A549 (cell line): ENCODE data around the gene FBLN5. TPM values are rescaled to one million over a fixed set of nuclear protein-coding genes. Genes with fewer than 3 reads are reported as not detected.

ENCODE experiments used
- ATAC-seq, 2 experiments: fragments of 200-7000 bp in 1 of 2; fragments of >200 bp in 1 of 2; cut with Nextera tagmentation in 1 of 2; cut with Tn5 transposase in 1 of 2; 3 replicates each; pipeline versions ENCODE4 v1.8.0 to v1.9.1; 2018 to 2020; ENCODE audit warnings: mild to moderate bottlenecking in 1 of 2, moderate library complexity in 1 of 2
- CTCF ChIA-PET: fragments of 300-600 bp; sonication (Branson Sonifier 250); formaldehyde crosslinking; extraction: SDS; loops from one replicate; lab custom pipeline; 2021; ENCODE audit warnings: antibody characterized with exemption, inconsistent platforms; lab: Yijun Ruan, JAX
- POLR2A ChIA-PET: fragments of 350-600 bp; formaldehyde crosslinking; extraction: SDS; loops from one replicate; lab custom pipeline; 2021; ENCODE audit warnings: antibody characterized with exemption, inconsistent platforms; lab: Yijun Ruan, JAX
- DNase-seq, 2 experiments: peaks; one replicate each; pipeline versions ENCODE4 v3.0.0 to v3.0.0-alpha.2; 2011 to 2016; ENCODE audit warnings: low read depth in 1 of 2, low spot score in 1 of 2
- FAIRE-seq: peaks from 2 replicates; lab custom pipeline; 2011; peaks lifted over from hg19 to GRCh38; lab: Jason Lieb, UNC
- H3K27ac ChIP-seq, 2 experiments: fragments of >200 bp; sonication (Bioruptor Twin); formaldehyde crosslinking; 3 replicates each; pipeline ENCODE4 v1.5.1; 2016 to 2017
- H3K4me1 ChIP-seq: fragments of >200 bp; sonication (Bioruptor Twin); formaldehyde crosslinking; 3 replicates; pipeline ENCODE4 v1.6.1; 2016
- H3K4me2 ChIP-seq: fragments of >200 bp; sonication (Bioruptor Twin); formaldehyde crosslinking; 3 replicates; pipeline ENCODE4 v1.6.1; 2016
- H3K4me3 ChIP-seq: fragments of >200 bp; sonication (Bioruptor Twin); formaldehyde crosslinking; 3 replicates; pipeline ENCODE4 v1.5.1; 2016
- H3K9me3 ChIP-seq: fragments of >200 bp; sonication (Bioruptor Twin); formaldehyde crosslinking; 3 replicates; pipeline ENCODE4 v1.6.1; 2016
- BHLHE40 ChIP-seq: IDR thresholded peaks from 2 replicates; pipeline ENCODE4 v1.6.1; 2012; ENCODE audit warnings: low read depth, low read length, inconsistent platforms
- CBX8 ChIP-seq: fragments of 200-600 bp; sonication (generic); IDR thresholded peaks from 2 replicates; pipeline ENCODE4 v1.6.1; 2016
- EP300 ChIP-seq, 2 experiments: fragments of >200 bp; sonication (Bioruptor Twin); formaldehyde crosslinking; IDR thresholded peaks; 2 replicates in 1 of 2; 3 replicates in 1 of 2; pipeline ENCODE4 v1.6.1; 2016 to 2017
- ESRRA ChIP-seq: fragments of 150-350 bp; IDR thresholded peaks from 2 replicates; pipeline ENCODE4 v1.6.1; 2014; ENCODE audit warnings: mild to moderate bottlenecking, low read length, borderline replicate concordance
- FOSB ChIP-seq: fragments of 250-450 bp; sonication (Bioruptor Pico); IDR thresholded peaks from 2 replicates; pipeline ENCODE4 v1.5.0; 2020; ENCODE audit warnings: mild to moderate bottlenecking, moderate library complexity
- GATA3 ChIP-seq: IDR thresholded peaks from 2 replicates; pipeline ENCODE4 v1.6.1; 2012; ENCODE audit warnings: borderline replicate concordance
- HOXA7 ChIP-seq: fragments of 250-450 bp; sonication (Bioruptor Pico); IDR thresholded peaks from 2 replicates; pipeline ENCODE4 v1.5.0; 2020; ENCODE audit warnings: mild to moderate bottlenecking, moderate library complexity
- JUN ChIP-seq, 2 experiments: fragments of >200 bp; sonication (Bioruptor Twin); formaldehyde crosslinking; IDR thresholded peaks; 2 replicates in 1 of 2; 3 replicates in 1 of 2; pipeline ENCODE4 v1.6.1; 2016 to 2017
- JUNB ChIP-seq: fragments of >200 bp; sonication (Bioruptor Twin); formaldehyde crosslinking; IDR thresholded peaks from 2 replicates; pipeline ENCODE4 v1.6.1; 2016
- KDM5A ChIP-seq: fragments of 200-600 bp; sonication (generic); IDR thresholded peaks from 2 replicates; pipeline ENCODE4 v1.6.1; 2016; ENCODE audit warnings: antibody characterized with exemption, mild to moderate bottlenecking
- MAFK ChIP-seq: fragments of 450-650 bp; IDR thresholded peaks from 2 replicates; pipeline ENCODE4 v1.6.1; 2014; ENCODE audit not compliant: partially characterized antibody
- MYC ChIP-seq: IDR thresholded peaks from 2 replicates; pipeline ENCODE4 v1.6.1; 2012; ENCODE audit warnings: mild to moderate bottlenecking, inconsistent platforms, low read length, improper control_type of control experiment, borderline replicate concordance
- POLR2A ChIP-seq: IDR thresholded peaks from 2 replicates; pipeline ENCODE4 v1.6.1; 2012; ENCODE audit warnings: mild to moderate bottlenecking, low read length
- RAD21 ChIP-seq, 2 experiments: fragments of >200 bp in 1 of 2; sonication (Bioruptor Twin) in 1 of 2; formaldehyde crosslinking in 1 of 2; IDR thresholded peaks in 1 of 2; conservative IDR thresholded peaks in 1 of 2; 2 replicates in 1 of 2; 3 replicates in 1 of 2; pipeline ENCODE4 v1.6.1; 2012 to 2018; ENCODE audit warnings: inconsistent platforms in 1 of 2
- SREBF2 ChIP-seq: fragments of 450-650 bp; IDR thresholded peaks from 2 replicates; pipeline ENCODE4 v1.6.1; 2014; ENCODE audit warnings: mild to moderate bottlenecking, moderate library complexity
- ZC3H11A ChIP-seq: fragments of 450-650 bp; IDR thresholded peaks from 2 replicates; pipeline ENCODE4 v1.6.1; 2014; ENCODE audit warnings: antibody characterized with exemption, mild to moderate bottlenecking
- WGBS: methylation state at CpG from one replicate; pipeline ENCODE4 v1.1.6; 2017; ENCODE audit errors: missing lambda C conversion rate; 5-methylcytosine and 5-hydroxymethylcytosine counted together
- polyA plus RNA-seq, 4 experiments: library from polyadenylated mRNA; depleted of rRNA in 3 of 4; stranded (reverse); fragments of >200 nt; fragmentation: RNase III in 1 of 4; extraction: RNeasy Plus Mini Kit Qiagen cat#74134 plus additional on column Dnase treatment in 1 of 4; gene quantifications; 2 replicates in 3 of 4; 3 replicates in 1 of 4; pipeline ENCODE4 v1.2.3, GENCODE V29; 2011 to 2017
- TF ChIP-seq, protein P1 (sequence below): fragments of 200-600 bp; sonication (generic); IDR thresholded peaks from 2 replicates; pipeline ENCODE4 v1.6.1; 2016; ENCODE audit warnings: antibody characterized with exemption, mild to moderate bottlenecking, moderate library complexity
- TF ChIP-seq, protein P2 (sequence below): fragments of >200 bp; sonication (Bioruptor Twin); formaldehyde crosslinking; IDR thresholded peaks from 3 replicates; pipeline ENCODE4 v1.5.1; 2016

Gene FBLN5
- polyA plus RNA-seq, 2 of the 4 experiments (the other 2 are of a cell fraction): 0.88 to 1.3 TPM

DNA sequence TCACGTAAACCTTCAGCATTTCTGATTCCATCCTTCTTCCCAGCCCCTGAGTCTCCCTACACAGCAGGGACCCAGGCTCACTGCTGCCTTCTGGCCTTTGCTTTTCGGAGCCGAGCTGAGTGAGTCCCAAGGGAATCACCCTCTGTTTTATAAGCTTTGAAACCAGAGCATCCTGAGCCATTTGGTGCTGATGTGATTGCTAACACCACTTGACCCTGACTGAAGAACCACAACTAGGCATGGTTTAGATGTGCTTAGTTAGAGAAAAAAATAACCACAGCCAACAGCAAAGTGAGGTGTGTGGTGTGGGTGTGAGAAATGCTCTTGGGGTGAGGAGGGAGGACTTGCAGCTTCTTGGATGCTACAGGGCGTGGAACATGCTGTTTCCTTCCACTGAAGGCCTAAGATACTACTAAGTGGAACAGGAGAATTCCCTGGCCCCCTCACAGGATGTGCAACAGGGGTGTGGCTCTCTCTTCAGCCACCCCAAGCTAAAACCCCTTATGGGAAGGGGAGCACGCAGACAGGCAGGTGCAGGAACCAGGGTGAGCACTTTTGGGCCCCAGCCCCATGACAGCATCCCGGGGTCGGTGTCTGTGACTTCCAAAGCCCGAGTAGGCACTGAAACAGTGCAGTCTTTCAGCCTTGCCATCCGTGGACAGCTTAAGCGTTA lies 80.0 kb downstream of the FBLN5 start, which contains the start of gene TC2N:
TC2N (minus strand) TSS at position 221 of the 673 bp plus-strand sequence. CDS start 53,767 bp downstream, outside the sequence.
- Histone ChIP-seq H3K27ac (no peak within 1 kb of the TSS), H3K4me3 (no peak within 1 kb of the TSS), H3K4me2 (no peak within 1 kb of the TSS), H3K4me1 (peaks cover 32% of the 10 kb centered on the region), H3K9me3 (no peaks in the 10 kb centered on the region)
- CTCF ChIA-PET: interaction anchor here (0.6 to 1.1 kb wide), 2 partner anchors 9 to 60 kb away, joined by 3 read pairs; no protein-coding TSS in a partner anchor
- DNase-seq (no peak), FAIRE-seq (no peak), ATAC-seq (no peak)
- POLR2A ChIA-PET: no interaction called here
- WGBS: 80% methylated on average over 9 of the region's 10 CpGs
- TF ChIP-seq MAFK (no peak), EP300 (IDR thresholded peaks at IDR 0.05) (no peak), HOXA7 (CRISPR knock-in tag) (no peak), SREBF2 (no peak), ZC3H11A (no peak), BHLHE40 (no peak), KDM5A (no peak), ESRRA (no peak), FOSB (no peak), JUNB (no peak)
- TF ChIP-seq, protein P1, sequence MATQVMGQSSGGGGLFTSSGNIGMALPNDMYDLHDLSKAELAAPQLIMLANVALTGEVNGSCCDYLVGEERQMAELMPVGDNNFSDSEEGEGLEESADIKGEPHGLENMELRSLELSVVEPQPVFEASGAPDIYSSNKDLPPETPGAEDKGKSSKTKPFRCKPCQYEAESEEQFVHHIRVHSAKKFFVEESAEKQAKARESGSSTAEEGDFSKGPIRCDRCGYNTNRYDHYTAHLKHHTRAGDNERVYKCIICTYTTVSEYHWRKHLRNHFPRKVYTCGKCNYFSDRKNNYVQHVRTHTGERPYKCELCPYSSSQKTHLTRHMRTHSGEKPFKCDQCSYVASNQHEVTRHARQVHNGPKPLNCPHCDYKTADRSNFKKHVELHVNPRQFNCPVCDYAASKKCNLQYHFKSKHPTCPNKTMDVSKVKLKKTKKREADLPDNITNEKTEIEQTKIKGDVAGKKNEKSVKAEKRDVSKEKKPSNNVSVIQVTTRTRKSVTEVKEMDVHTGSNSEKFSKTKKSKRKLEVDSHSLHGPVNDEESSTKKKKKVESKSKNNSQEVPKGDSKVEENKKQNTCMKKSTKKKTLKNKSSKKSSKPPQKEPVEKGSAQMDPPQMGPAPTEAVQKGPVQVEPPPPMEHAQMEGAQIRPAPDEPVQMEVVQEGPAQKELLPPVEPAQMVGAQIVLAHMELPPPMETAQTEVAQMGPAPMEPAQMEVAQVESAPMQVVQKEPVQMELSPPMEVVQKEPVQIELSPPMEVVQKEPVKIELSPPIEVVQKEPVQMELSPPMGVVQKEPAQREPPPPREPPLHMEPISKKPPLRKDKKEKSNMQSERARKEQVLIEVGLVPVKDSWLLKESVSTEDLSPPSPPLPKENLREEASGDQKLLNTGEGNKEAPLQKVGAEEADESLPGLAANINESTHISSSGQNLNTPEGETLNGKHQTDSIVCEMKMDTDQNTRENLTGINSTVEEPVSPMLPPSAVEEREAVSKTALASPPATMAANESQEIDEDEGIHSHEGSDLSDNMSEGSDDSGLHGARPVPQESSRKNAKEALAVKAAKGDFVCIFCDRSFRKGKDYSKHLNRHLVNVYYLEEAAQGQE: no peak
- TF ChIP-seq, protein P2, sequence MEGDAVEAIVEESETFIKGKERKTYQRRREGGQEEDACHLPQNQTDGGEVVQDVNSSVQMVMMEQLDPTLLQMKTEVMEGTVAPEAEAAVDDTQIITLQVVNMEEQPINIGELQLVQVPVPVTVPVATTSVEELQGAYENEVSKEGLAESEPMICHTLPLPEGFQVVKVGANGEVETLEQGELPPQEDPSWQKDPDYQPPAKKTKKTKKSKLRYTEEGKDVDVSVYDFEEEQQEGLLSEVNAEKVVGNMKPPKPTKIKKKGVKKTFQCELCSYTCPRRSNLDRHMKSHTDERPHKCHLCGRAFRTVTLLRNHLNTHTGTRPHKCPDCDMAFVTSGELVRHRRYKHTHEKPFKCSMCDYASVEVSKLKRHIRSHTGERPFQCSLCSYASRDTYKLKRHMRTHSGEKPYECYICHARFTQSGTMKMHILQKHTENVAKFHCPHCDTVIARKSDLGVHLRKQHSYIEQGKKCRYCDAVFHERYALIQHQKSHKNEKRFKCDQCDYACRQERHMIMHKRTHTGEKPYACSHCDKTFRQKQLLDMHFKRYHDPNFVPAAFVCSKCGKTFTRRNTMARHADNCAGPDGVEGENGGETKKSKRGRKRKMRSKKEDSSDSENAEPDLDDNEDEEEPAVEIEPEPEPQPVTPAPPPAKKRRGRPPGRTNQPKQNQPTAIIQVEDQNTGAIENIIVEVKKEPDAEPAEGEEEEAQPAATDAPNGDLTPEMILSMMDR: no peak

DNA sequence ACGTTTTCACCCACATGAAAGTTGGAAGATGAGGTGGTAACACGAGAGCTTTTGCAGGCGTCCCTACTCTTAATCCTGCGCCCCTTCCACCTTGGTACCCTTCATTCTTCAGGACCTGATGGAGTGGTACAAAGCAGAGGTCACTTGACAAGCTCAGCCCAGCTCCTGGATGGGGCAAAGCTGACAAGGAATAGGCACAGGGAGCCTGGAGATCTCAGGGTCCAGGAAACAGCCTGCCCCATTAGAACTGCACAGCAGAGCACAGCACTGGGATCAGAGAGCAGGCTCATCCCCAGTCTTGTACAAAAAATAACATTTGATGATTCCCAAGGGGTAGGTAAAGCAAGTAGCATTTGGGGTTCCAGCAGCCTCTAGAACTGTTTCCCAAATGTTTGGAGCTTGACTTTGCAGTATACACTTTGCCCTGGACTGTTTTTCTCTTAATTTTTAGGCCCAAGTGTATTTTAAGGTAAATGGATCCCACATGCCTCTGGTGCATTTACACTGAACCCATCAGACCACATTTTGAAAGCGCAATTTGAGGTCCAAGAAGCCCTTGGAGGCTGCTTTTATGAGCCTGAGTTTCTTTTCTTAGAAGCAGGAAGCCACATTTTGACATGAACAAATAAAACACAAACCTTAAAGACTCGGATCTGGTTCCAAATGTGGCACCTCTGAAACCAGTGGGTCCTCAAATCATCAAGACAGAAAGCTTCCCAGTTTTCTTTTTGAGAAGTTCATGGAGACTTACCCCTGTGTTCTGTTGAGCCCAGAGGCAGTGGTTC lies 80.8 kb downstream of the FBLN5 start:
- TF ChIP-seq POLR2A: no peak
- DNase-seq (no peak), FAIRE-seq (no peak), ATAC-seq (no peak)
- no peak overlapping the region for H3K4me3 ChIP-seq
- H3K4me1 ChIP-seq: peaks cover 24% of the 10 kb centered on the region
- WGBS: 66% methylated on average over 6 of the region's 6 CpGs
- no peak overlapping the region for H3K4me2 ChIP-seq
- ChIA-PET CTCF (interaction anchor here (0.8 to 1.1 kb wide), 2 partner anchors 8 to 45 kb away, joined by 3 read pairs; no protein-coding TSS in a partner anchor), POLR2A (no interaction called here)
- H3K9me3 ChIP-seq: no peaks in the 10 kb centered on the region
- no peak overlapping the region for H3K27ac ChIP-seq

DNA sequence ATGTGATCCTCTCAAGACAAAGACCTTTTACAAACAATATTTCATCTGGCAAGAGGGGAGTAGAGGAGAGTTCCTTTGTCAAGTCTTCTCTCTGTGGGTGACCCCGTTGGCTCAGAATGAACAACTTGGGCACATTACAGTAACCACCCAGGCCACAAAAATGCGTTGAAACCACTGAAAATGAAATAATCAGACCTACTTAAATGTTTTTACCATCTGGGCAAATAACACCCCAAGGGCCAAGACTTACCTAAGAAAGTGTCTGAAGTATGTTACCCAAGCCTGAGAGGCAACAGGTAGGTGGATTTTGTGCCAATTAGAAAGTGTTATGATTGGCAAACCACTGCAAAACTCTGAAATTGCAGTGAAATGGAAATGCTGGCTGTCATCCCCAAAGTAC lies 81.4 kb downstream of the FBLN5 start:
- no peak overlapping the region for H3K4me3 ChIP-seq
- H3K4me1 ChIP-seq: peaks cover 18% of the 10 kb centered on the region
- no peak overlapping the region for H3K27ac ChIP-seq
- no peak for DNase-seq
- ChIA-PET CTCF (interaction anchor here (0.8 kb wide), 1 partner anchor 45 kb away, joined by 3 read pairs; no protein-coding TSS in a partner anchor), POLR2A (no interaction called here)
- WGBS: 49% methylated on average over 2 of the region's 2 CpGs
- TF ChIP-seq JUN (IDR thresholded peaks at IDR 0.05) (no peak), CBX8 (no peak), MAFK (no peak), GATA3 (no peak), RAD21 (conservative IDR thresholded peaks at IDR 0.05 in 1 of 2, IDR thresholded peaks at IDR 0.05 in 1 of 2) (no peak), MYC (no peak)
- no peak overlapping the region for H3K4me2 ChIP-seq
- no peak for FAIRE-seq
- H3K9me3 ChIP-seq: no peaks in the 10 kb centered on the region
- no peak for ATAC-seq
